HepG2 (cell line): ENCODE results near the gene FDXACB1. TPM values are rescaled to one million over a fixed set of nuclear protein-coding genes. Genes with fewer than 3 reads are reported as not detected.
A peak's percentile ranks its signal among the peaks of the same experiment; 100 is the strongest.

Experiments
- CAMTA2 ChIP-seq: sonication (generic); formaldehyde crosslinking; IDR thresholded peaks from 2 replicates; pipeline ENCODE4 v1.4.0; 2020; ENCODE audit warnings: mild to moderate bottlenecking, missing genetic modification reagents, borderline replicate concordance
- E2F2 ChIP-seq: sonication (generic); formaldehyde crosslinking; IDR thresholded peaks from 2 replicates; pipeline ENCODE4 v1.4.0; 2020; ENCODE audit warnings: missing genetic modification reagents, borderline replicate concordance
- HDAC1 ChIP-seq: sonication (generic); formaldehyde crosslinking; IDR thresholded peaks from 2 replicates; pipeline ENCODE4 v1.5.1; 2020; ENCODE audit warnings: mild to moderate bottlenecking, missing genetic modification reagents
- HNF1B ChIP-seq: sonication (generic); formaldehyde crosslinking; IDR thresholded peaks from 2 replicates; pipeline ENCODE4 v1.5.1; 2020; ENCODE audit warnings: mild to moderate bottlenecking, moderate library complexity, missing genetic modification reagents
- HOXD1 ChIP-seq: sonication (generic); formaldehyde crosslinking; IDR thresholded peaks from 2 replicates; pipeline ENCODE4 v1.5.0; 2020; ENCODE audit warnings: missing genetic modification reagents
- KDM5A ChIP-seq: fragments of 200-600 bp; sonication (generic); IDR thresholded peaks from 2 replicates; pipeline ENCODE4 v1.7.0; 2018; ENCODE audit warnings: antibody characterized with exemption, mild to moderate bottlenecking, low read length, borderline replicate concordance
- LCORL ChIP-seq, 2 experiments: fragments of 450-650 bp in 1 of 2; sonication (generic) in 1 of 2; formaldehyde crosslinking in 1 of 2; IDR thresholded peaks; 2 replicates each; pipeline versions ENCODE4 v1.5.0 to v1.6.1; 2017 to 2020; ENCODE audit warnings: antibody characterized with exemption in 1 of 2, missing genetic modification reagents in 1 of 2
- NFIB ChIP-seq: sonication (generic); formaldehyde crosslinking; IDR thresholded peaks from 2 replicates; pipeline ENCODE4 v1.9.0; 2021; ENCODE audit warnings: missing genetic modification reagents, mild to moderate bottlenecking, borderline replicate concordance
- NFYB ChIP-seq: sonication (generic); formaldehyde crosslinking; IDR thresholded peaks from 2 replicates; pipeline ENCODE4 v1.4.0; 2020; ENCODE audit warnings: missing genetic modification reagents
- NR2F6 ChIP-seq, 2 experiments: IDR thresholded peaks; 2 replicates each; pipeline ENCODE4 v1.6.1; 2016; ENCODE audit warnings: antibody characterized with exemption in 1 of 2, mild to moderate bottlenecking in 1 of 2
- SNAPC2 ChIP-seq: sonication (generic); formaldehyde crosslinking; IDR thresholded peaks from 2 replicates; pipeline ENCODE4 v1.8.1; 2022; ENCODE audit warnings: mild to moderate bottlenecking, missing genetic modification reagents
- TP53 ChIP-seq: sonication (generic); formaldehyde crosslinking; conservative IDR thresholded peaks from 2 replicates; pipeline ENCODE4 v1.4.0; 2020; ENCODE audit warnings: missing genetic modification reagents
- ZFP62 ChIP-seq: sonication (generic); formaldehyde crosslinking; IDR thresholded peaks from 2 replicates; pipeline ENCODE4 v1.4.0; 2020; ENCODE audit warnings: missing genetic modification reagents
- ZFX ChIP-seq: sonication (generic); formaldehyde crosslinking; IDR thresholded peaks from 2 replicates; pipeline ENCODE4 v1.4.0; 2020; ENCODE audit warnings: mild to moderate bottlenecking, low read depth, missing genetic modification reagents, moderate library complexity
- ZNF230 ChIP-seq: sonication (generic); formaldehyde crosslinking; IDR thresholded peaks from 2 replicates; pipeline ENCODE4 v1.4.0; 2020; ENCODE audit warnings: mild to moderate bottlenecking, missing genetic modification reagents
- ZNF362 ChIP-seq: sonication (generic); formaldehyde crosslinking; IDR thresholded peaks from 2 replicates; pipeline ENCODE4 v1.4.0; 2020; ENCODE audit warnings: missing genetic modification reagents, mild to moderate bottlenecking, borderline replicate concordance
- ZNF546 ChIP-seq: sonication (generic); formaldehyde crosslinking; conservative IDR thresholded peaks from 2 replicates; pipeline ENCODE4 v1.8.1; 2023; ENCODE audit warnings: mild to moderate bottlenecking, missing genetic modification reagents
- ZNF660 ChIP-seq: sonication (generic); formaldehyde crosslinking; IDR thresholded peaks from 2 replicates; pipeline ENCODE4 v1.5.1; 2020; ENCODE audit warnings: mild to moderate bottlenecking, low read depth, missing genetic modification reagents, borderline replicate concordance
- ZNF691 ChIP-seq: sonication (generic); formaldehyde crosslinking; IDR thresholded peaks from 2 replicates; pipeline ENCODE4 v1.4.0; 2020; ENCODE audit warnings: missing genetic modification reagents, low read depth, mild to moderate bottlenecking, borderline replicate concordance
- polyA plus RNA-seq, 8 experiments: library from polyadenylated mRNA; depleted of rRNA in 3 of 8; stranded (reverse) in 7 of 8; unstranded in 1 of 8; fragments of >200 nt; fragmentation: Illumina TruSeq in 4 of 8; extraction: Trizol in 4 of 8; gene quantifications; 2 replicates each; pipeline versions ENCODE4 v1.2.1 to v1.2.3, GENCODE V29; 2011 to 2016; ENCODE audit warnings: low read depth in 4 of 8, missing spikeins in 1 of 8, mixed read lengths in 1 of 8; ENCODE audit not compliant: insufficient read depth in 1 of 8
- total RNA-seq, 5 experiments: library from RNA; depleted of rRNA; stranded (reverse); fragments of >200 nt; fragmentation: Illumina TruSeq; extraction: Trizol; gene quantifications; 2 replicates each; pipeline ENCODE4 v1.2.3, GENCODE V29; 2016; ENCODE audit warnings: low read depth in 1 of 5
- TF ChIP-seq, protein P1 (sequence below): sonication (generic); formaldehyde crosslinking; conservative IDR thresholded peaks from 2 replicates; pipeline ENCODE4 v1.8.1; 2023; ENCODE audit warnings: missing genetic modification reagents
- TF ChIP-seq, protein P2 (sequence below): fragments of 450-650 bp; IDR thresholded peaks from 2 replicates; pipeline ENCODE4 v1.6.1; 2017; ENCODE audit warnings: mild to moderate bottlenecking

The FDXACB1 gene
- total and polyA plus RNA-seq, 2 of the 13 experiments (the other 11 are each of a cell fraction or from before 2014, with no cell fraction given): 1.1 to 3.4 TPM

DNA sequence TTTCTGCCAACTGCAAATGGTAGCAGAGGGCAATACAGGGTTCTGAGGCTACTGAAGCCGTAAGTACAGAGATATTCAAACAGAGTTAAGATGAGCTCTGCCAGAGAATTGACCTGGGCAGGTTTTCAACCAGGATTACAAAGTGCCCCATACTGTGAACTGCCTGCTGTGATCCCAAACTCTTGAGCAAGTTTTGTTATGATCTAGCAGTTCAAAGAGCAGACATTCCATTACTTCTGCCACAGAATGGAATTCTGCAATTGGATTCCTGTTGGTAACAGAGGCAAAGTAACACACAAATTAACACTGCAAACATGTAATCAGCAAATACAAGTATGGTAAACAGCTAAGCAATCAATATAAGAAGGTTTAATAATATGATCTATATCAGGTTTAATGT is 38.8 kb downstream of the FDXACB1 start (continued):
- TF ChIP-seq, protein P1, sequence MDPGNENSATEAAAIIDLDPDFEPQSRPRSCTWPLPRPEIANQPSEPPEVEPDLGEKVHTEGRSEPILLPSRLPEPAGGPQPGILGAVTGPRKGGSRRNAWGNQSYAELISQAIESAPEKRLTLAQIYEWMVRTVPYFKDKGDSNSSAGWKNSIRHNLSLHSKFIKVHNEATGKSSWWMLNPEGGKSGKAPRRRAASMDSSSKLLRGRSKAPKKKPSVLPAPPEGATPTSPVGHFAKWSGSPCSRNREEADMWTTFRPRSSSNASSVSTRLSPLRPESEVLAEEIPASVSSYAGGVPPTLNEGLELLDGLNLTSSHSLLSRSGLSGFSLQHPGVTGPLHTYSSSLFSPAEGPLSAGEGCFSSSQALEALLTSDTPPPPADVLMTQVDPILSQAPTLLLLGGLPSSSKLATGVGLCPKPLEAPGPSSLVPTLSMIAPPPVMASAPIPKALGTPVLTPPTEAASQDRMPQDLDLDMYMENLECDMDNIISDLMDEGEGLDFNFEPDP: no peak
- no peak for TF ChIP-seq E2F2 (CRISPR knock-in tag)
- TF ChIP-seq KDM5A: no peak
- TF ChIP-seq SNAPC2 (CRISPR knock-in tag): no peak
- TF ChIP-seq ZNF230 (CRISPR knock-in tag): no peak
- no peak for TF ChIP-seq ZNF362 (CRISPR knock-in tag)
- TF ChIP-seq CAMTA2 (CRISPR knock-in tag): no peak
- no peak for TF ChIP-seq ZNF546 (CRISPR knock-in tag)
- TF ChIP-seq TP53 (CRISPR knock-in tag): no peak
- no peak for TF ChIP-seq ZFX
- TF ChIP-seq NFYB (CRISPR knock-in tag): no peak
- no peak for TF ChIP-seq ZFP62
- no peak for TF ChIP-seq HNF1B
- TF ChIP-seq HDAC1 (CRISPR knock-in tag): peak; percentile 66; the same call in 1 of the 2 replicates
- TF ChIP-seq NFIB (CRISPR knock-in tag): no peak
- no peak for TF ChIP-seq ZNF691 (CRISPR knock-in tag)
- TF ChIP-seq LCORL (IDR thresholded peaks at IDR 0.05): no peak
- peak; percentile 71; the same call in 1 of the 2 replicates for TF ChIP-seq LCORL (CRISPR knock-in tag; IDR thresholded peaks at IDR 0.05)
- TF ChIP-seq, protein P2, sequence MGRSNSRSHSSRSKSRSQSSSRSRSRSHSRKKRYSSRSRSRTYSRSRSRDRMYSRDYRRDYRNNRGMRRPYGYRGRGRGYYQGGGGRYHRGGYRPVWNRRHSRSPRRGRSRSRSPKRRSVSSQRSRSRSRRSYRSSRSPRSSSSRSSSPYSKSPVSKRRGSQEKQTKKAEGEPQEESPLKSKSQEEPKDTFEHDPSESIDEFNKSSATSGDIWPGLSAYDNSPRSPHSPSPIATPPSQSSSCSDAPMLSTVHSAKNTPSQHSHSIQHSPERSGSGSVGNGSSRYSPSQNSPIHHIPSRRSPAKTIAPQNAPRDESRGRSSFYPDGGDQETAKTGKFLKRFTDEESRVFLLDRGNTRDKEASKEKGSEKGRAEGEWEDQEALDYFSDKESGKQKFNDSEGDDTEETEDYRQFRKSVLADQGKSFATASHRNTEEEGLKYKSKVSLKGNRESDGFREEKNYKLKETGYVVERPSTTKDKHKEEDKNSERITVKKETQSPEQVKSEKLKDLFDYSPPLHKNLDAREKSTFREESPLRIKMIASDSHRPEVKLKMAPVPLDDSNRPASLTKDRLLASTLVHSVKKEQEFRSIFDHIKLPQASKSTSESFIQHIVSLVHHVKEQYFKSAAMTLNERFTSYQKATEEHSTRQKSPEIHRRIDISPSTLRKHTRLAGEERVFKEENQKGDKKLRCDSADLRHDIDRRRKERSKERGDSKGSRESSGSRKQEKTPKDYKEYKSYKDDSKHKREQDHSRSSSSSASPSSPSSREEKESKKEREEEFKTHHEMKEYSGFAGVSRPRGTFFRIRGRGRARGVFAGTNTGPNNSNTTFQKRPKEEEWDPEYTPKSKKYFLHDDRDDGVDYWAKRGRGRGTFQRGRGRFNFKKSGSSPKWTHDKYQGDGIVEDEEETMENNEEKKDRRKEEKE: no peak
- TF ChIP-seq NR2F6 (IDR thresholded peaks at IDR 0.05): peak; percentile 50; the same call in 1 of the 2 replicates
- TF ChIP-seq NR2F6 (CRISPR knock-in tag; IDR thresholded peaks at IDR 0.05): peak; percentile 69
- no peak for TF ChIP-seq ZNF660
- no peak for TF ChIP-seq HOXD1
